ENCODE results near the gene MYO15B.

- TF ChIP-seq, protein P1, sequence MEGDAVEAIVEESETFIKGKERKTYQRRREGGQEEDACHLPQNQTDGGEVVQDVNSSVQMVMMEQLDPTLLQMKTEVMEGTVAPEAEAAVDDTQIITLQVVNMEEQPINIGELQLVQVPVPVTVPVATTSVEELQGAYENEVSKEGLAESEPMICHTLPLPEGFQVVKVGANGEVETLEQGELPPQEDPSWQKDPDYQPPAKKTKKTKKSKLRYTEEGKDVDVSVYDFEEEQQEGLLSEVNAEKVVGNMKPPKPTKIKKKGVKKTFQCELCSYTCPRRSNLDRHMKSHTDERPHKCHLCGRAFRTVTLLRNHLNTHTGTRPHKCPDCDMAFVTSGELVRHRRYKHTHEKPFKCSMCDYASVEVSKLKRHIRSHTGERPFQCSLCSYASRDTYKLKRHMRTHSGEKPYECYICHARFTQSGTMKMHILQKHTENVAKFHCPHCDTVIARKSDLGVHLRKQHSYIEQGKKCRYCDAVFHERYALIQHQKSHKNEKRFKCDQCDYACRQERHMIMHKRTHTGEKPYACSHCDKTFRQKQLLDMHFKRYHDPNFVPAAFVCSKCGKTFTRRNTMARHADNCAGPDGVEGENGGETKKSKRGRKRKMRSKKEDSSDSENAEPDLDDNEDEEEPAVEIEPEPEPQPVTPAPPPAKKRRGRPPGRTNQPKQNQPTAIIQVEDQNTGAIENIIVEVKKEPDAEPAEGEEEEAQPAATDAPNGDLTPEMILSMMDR (conservative IDR thresholded peaks at IDR 0.05; ENCODE audit: low read length): no peak
- TF ChIP-seq EZH2phosphoT487 (IDR thresholded peaks at IDR 0.05; ENCODE audit: borderline replicate concordance): no peak
Observed at GRCh38 chr17:75631353-75631752, 43.8 kb downstream of the MYO15B start.
